RKO (cell line): ENCODE data around the gene CFAP100.

ENCODE experiments used
- DNase-seq: peaks from one replicate; pipeline ENCODE4 v3.0.0-alpha.2; 2016; ENCODE audit warnings: low spot score

The CFAP100 gene

GRCh38 chr3:126463521-126463920, 68.8 kb downstream of the CFAP100 start:
- no peak for DNase-seq

GRCh38 chr3:126464093-126464492, 69.4 kb downstream of the CFAP100 start:
- no peak for DNase-seq

- no peak for DNase-seq
Measured at GRCh38 chr3:126464494-126464893, 69.8 kb downstream of the CFAP100 start.

- no peak for DNase-seq
Measured at GRCh38 chr3:126464997-126465396, 70.3 kb downstream of the CFAP100 start.

GRCh38 chr3:126465928-126466544, 71.3 kb downstream of the CFAP100 start:
- no peak for DNase-seq

GRCh38 chr3:126466886-126467610, 72.3 kb downstream of the CFAP100 start:
- no peak for DNase-seq

GRCh38 chr3:126467611-126467955, 72.9 kb downstream of the CFAP100 start:
- DNase-seq = no peak

- DNase-seq = no peak
Measured at GRCh38 chr3:126468028-126468891, 73.6 kb downstream of the CFAP100 start.

- DNase-seq = no peak
Measured at GRCh38 chr3:126469479-126469878, 74.8 kb downstream of the CFAP100 start.

GRCh38 chr3:126472277-126473006, 77.7 kb downstream of the CFAP100 start:
- DNase-seq = peak; percentile 67

- DNase-seq = no peak
Measured at GRCh38 chr3:126473292-126474168, 78.8 kb downstream of the CFAP100 start.

- DNase-seq = peak; percentile 74
Measured at GRCh38 chr3:126474498-126475412, 80.0 kb downstream of the CFAP100 start.

GRCh38 chr3:126475413-126476114, 80.9 kb downstream of the CFAP100 start, which contains the start of gene ZXDC:
Gene ZXDC, minus strand, starts transcription at chr3:126475891. Its CDS starts 26 bp downstream, at chr3:126475865.
- peak; percentile 93 for DNase-seq

- no peak for DNase-seq
Measured at GRCh38 chr3:126476166-126477060, 81.7 kb downstream of the CFAP100 start.

- no peak for DNase-seq
Measured at GRCh38 chr3:126477061-126477380, 82.3 kb downstream of the CFAP100 start.

GRCh38 chr3:126478581-126479310, 84.0 kb downstream of the CFAP100 start:
- no peak for DNase-seq

- DNase-seq = no peak
Measured at GRCh38 chr3:126479642-126480041, 84.9 kb downstream of the CFAP100 start.

- no peak for DNase-seq
Measured at GRCh38 chr3:126480206-126480605, 85.5 kb downstream of the CFAP100 start.
